HG03457 (cell line): ENCODE data around the gene ASF1A.
A peak's percentile ranks its signal among the peaks of the same experiment; 100 is the strongest.
"Not testable (repeated sequence)": the region's sequence is repeated elsewhere in the genome, so short reads cannot be mapped to it uniquely, and the experiment has no call there.

Source experiments
- ATAC-seq: cut with Tn5 transposase; IDR thresholded peaks from one replicate; pipeline ENCODE4 v1.9.1; 2021; ENCODE audit warnings: moderate number of reproducible peaks; ENCODE audit not compliant: unreplicated experiment

ASF1A gene

GRCh38 chr6:118893807-118894424 is at the start of gene ASF1A:
ASF1A (plus strand) TSS chr6:118894152; CDS start chr6:118894414, 262 bp downstream.
- peak; percentile 75 for ATAC-seq

GRCh38 chr6:118844915-118845314 is 49.0 kb upstream of the ASF1A start:
- no peak for ATAC-seq

- no peak for ATAC-seq
Observed at GRCh38 chr6:118853408-118853807, 40.5 kb upstream of the ASF1A start.

GRCh38 chr6:118856301-118856700 is 37.7 kb upstream of the ASF1A start:
- ATAC-seq: no peak

GRCh38 chr6:118859517-118860064 is 34.4 kb upstream of the ASF1A start:
- peak; percentile 40 for ATAC-seq

- ATAC-seq: no peak
Observed at GRCh38 chr6:118860363-118860762, 33.6 kb upstream of the ASF1A start.

- ATAC-seq: no peak
Observed at GRCh38 chr6:118860880-118861279, 33.1 kb upstream of the ASF1A start.

GRCh38 chr6:118862443-118862842 is 31.5 kb upstream of the ASF1A start:
- no peak for ATAC-seq

- ATAC-seq: no peak
Observed at GRCh38 chr6:118864341-118865099, 29.4 kb upstream of the ASF1A start.

- no peak for ATAC-seq
Observed at GRCh38 chr6:118865100-118865391, 28.9 kb upstream of the ASF1A start.

GRCh38 chr6:118867181-118867580 is 26.8 kb upstream of the ASF1A start:
- no peak for ATAC-seq

- not testable (repeated sequence) for ATAC-seq
Observed at GRCh38 chr6:118868901-118869300, 25.1 kb upstream of the ASF1A start.

GRCh38 chr6:118869350-118869749 is 24.6 kb upstream of the ASF1A start:
- no peak for ATAC-seq

GRCh38 chr6:118869894-118870589 is 23.9 kb upstream of the ASF1A start:
- no peak for ATAC-seq

- ATAC-seq: no peak
Observed at GRCh38 chr6:118871331-118871730, 22.6 kb upstream of the ASF1A start.

GRCh38 chr6:118872318-118872717 is 21.6 kb upstream of the ASF1A start:
- ATAC-seq: no peak

GRCh38 chr6:118872726-118873125 is 21.2 kb upstream of the ASF1A start:
- no peak for ATAC-seq

GRCh38 chr6:118873239-118873638 is 20.7 kb upstream of the ASF1A start:
- no peak for ATAC-seq

- no peak for ATAC-seq
Observed at GRCh38 chr6:118875672-118876071, 18.3 kb upstream of the ASF1A start.

- ATAC-seq: no peak
Observed at GRCh38 chr6:118876198-118876597, 17.8 kb upstream of the ASF1A start.

GRCh38 chr6:118876814-118877213 is 17.1 kb upstream of the ASF1A start:
- no peak for ATAC-seq

GRCh38 chr6:118877806-118878205 is 16.1 kb upstream of the ASF1A start:
- ATAC-seq: no peak
